ENCODE results near the gene WDR93.

DNA sequence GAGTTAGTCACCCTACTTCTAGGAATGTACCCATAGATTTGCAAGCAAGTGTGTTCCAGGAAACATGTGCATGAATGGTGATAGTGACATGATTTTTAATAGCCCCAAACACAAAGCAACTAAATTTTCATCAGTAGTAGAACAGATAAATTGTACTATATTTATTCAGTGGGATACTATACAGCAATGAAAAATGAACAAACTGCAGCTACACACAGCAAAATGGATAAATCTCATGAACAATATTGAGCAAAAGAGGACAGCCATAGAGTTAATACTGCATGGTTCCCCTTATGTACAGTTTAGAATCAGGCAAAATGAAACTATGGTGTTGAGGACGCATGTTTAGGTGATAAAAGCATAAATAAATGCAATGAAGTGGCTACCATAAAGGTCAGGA is 34.5 kb downstream of the WDR93 start:
- TF ChIP-seq, protein P1, sequence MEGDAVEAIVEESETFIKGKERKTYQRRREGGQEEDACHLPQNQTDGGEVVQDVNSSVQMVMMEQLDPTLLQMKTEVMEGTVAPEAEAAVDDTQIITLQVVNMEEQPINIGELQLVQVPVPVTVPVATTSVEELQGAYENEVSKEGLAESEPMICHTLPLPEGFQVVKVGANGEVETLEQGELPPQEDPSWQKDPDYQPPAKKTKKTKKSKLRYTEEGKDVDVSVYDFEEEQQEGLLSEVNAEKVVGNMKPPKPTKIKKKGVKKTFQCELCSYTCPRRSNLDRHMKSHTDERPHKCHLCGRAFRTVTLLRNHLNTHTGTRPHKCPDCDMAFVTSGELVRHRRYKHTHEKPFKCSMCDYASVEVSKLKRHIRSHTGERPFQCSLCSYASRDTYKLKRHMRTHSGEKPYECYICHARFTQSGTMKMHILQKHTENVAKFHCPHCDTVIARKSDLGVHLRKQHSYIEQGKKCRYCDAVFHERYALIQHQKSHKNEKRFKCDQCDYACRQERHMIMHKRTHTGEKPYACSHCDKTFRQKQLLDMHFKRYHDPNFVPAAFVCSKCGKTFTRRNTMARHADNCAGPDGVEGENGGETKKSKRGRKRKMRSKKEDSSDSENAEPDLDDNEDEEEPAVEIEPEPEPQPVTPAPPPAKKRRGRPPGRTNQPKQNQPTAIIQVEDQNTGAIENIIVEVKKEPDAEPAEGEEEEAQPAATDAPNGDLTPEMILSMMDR (IDR thresholded peaks at IDR 0.05 in 4 of 5, conservative IDR thresholded peaks at IDR 0.05 in 1 of 5): no peak
- no peak for TF ChIP-seq POLR2A (IDR thresholded peaks at IDR 0.05)
